CD4-positive, CD25-positive, alpha-beta regulatory T cell (primary cell): Measurements from ENCODE around the gene CDK3. TPM values are rescaled to one million over a fixed set of nuclear protein-coding genes. Genes with fewer than 3 reads are reported as not detected.

Experiments used
- ATAC-seq, 2 donors: fragments of 150-1000 bp; cut with Tn5 transposase; one replicate each; pipeline ENCODE4 v1.10.0; 2021; ENCODE audit warnings: low read depth in 2 of 2, moderate number of reproducible peaks in 2 of 2, moderate library complexity in 1 of 2
- DNase-seq, 3 donors: peaks; one replicate each; pipeline versions ENCODE4 v3.0.0 to v3.0.0-alpha.2; 2012 to 2022; ENCODE audit warnings: mixed read lengths in 1 of 3
- H3K27ac ChIP-seq: one replicate; pipeline ENCODE4 v1.7.0; 2013; ENCODE audit warnings: mild to moderate bottlenecking, low read length; ENCODE audit not compliant: insufficient read depth, poor library complexity, severe bottlenecking
- H3K27me3 ChIP-seq: one replicate; pipeline ENCODE4 v1.7.0; 2013; ENCODE audit warnings: low read length; ENCODE audit not compliant: control insufficient read depth, insufficient read depth
- H3K36me3 ChIP-seq: one replicate; pipeline ENCODE4 v1.7.0; 2013; ENCODE audit warnings: mild to moderate bottlenecking, low read length, moderate library complexity; ENCODE audit not compliant: control insufficient read depth, insufficient read depth
- H3K4me1 ChIP-seq: 2 replicates; pipeline ENCODE4 v1.7.0; 2013; ENCODE audit warnings: mild to moderate bottlenecking, low read length; ENCODE audit not compliant: insufficient read depth, control insufficient read depth, poor library complexity, severe bottlenecking
- H3K4me3 ChIP-seq: one replicate; pipeline ENCODE4 v1.7.0; 2013; ENCODE audit warnings: low read depth, mild to moderate bottlenecking, low read length, moderate library complexity
- H3K9me3 ChIP-seq, 2 experiments: 1 replicate in 1 of 2; 2 replicates in 1 of 2; pipeline ENCODE4 v1.7.0; 2013; ENCODE audit warnings: low read length in 2 of 2, mild to moderate bottlenecking in 1 of 2, moderate library complexity in 1 of 2; ENCODE audit not compliant: control insufficient read depth in 2 of 2
- H3K27ac Mint-ChIP-seq, 3 donors: one replicate each; pipeline ENCODE4 v1.8.0; 2020 to 2022; ENCODE audit warnings: mild to moderate bottlenecking in 3 of 3, mixed read lengths in 3 of 3, moderate library complexity in 2 of 3
- H3K27me3 Mint-ChIP-seq: one replicate; pipeline ENCODE4 v1.8.0; 2022; ENCODE audit warnings: mild to moderate bottlenecking, mixed read lengths
- H3K36me3 Mint-ChIP-seq: one replicate; pipeline ENCODE4 v1.8.0; 2020; ENCODE audit warnings: mixed read lengths
- H3K4me1 Mint-ChIP-seq, 4 donors: one replicate each; pipeline ENCODE4 v1.8.0; 2020 to 2022; ENCODE audit warnings: mixed read lengths in 4 of 4, mild to moderate bottlenecking in 1 of 4
- H3K4me3 Mint-ChIP-seq, 4 donors: one replicate each; pipeline ENCODE4 v1.8.0; 2020 to 2022; ENCODE audit warnings: mild to moderate bottlenecking in 4 of 4, mixed read lengths in 4 of 4, moderate library complexity in 3 of 4
- H3K9me3 Mint-ChIP-seq, 7 donors: one replicate each; pipeline ENCODE4 v1.8.0; 2020 to 2022; ENCODE audit warnings: mixed read lengths in 7 of 7, mild to moderate bottlenecking in 3 of 7, moderate library complexity in 2 of 7
- polyA plus RNA-seq, 4 donors: library from polyadenylated mRNA; unstranded; fragments of 300-500 nt; fragmentation: Illumina TruSeq; gene quantifications; one replicate each; pipeline ENCODE4 v1.2.3, GENCODE V29; 2021
- total RNA-seq: library from RNA; stranded (reverse); gene quantifications from one replicate; pipeline ENCODE4 v1.2.3, GENCODE V29; 2022

The CDK3 gene
- total and polyA plus RNA-seq, 5 donors from 2014 or later: 0.17 to 11.6 (median 0.79) TPM

GRCh38 chr17:75981019-75981615, 19.5 kb upstream of the CDK3 start:
- no peaks in the 10 kb centered on the region for H3K9me3 Mint-ChIP-seq
- no peaks in the 10 kb centered on the region for H3K27me3 Mint-ChIP-seq
- peaks cover 3% of the 10 kb centered on the region for H3K36me3 Mint-ChIP-seq
- H3K27ac Mint-ChIP-seq: peak overlapping the region; percentile 80 to 100 (median 100)
- Histone ChIP-seq H3K27ac (no peak overlapping the region), H3K27me3 (no peaks in the 10 kb centered on the region), H3K36me3 (no peaks in the 10 kb centered on the region), H3K4me1 (peaks cover 27% of the 10 kb centered on the region), H3K4me3 (no peak overlapping the region), H3K9me3 (no peaks in the 10 kb centered on the region)
- peak overlapping the region; percentile 95 to 100 (median 98) for H3K4me3 Mint-ChIP-seq
- no peak for ATAC-seq
- peaks cover 8 to 49% (median 30%) of the 10 kb centered on the region in 4 donors for H3K4me1 Mint-ChIP-seq
- DNase-seq: no peak

- Histone ChIP-seq H3K27me3 (no peaks in the 10 kb centered on the region), H3K9me3 (no peaks in the 10 kb centered on the region), H3K4me1 (peaks cover 12% of the 10 kb centered on the region), H3K36me3 (no peaks in the 10 kb centered on the region), H3K4me3 (no peak overlapping the region), H3K27ac (no peak overlapping the region)
- H3K36me3 Mint-ChIP-seq: no peaks in the 10 kb centered on the region
- H3K27ac Mint-ChIP-seq: peak overlapping the region in 1 of 3 donors; percentile 48
- ATAC-seq (no peak), DNase-seq (no peak)
- no peaks in the 10 kb centered on the region for H3K27me3 Mint-ChIP-seq
- peak overlapping the region in 1 of 4 donors; percentile 51 for H3K4me3 Mint-ChIP-seq
- no peaks in the 10 kb centered on the region for H3K9me3 Mint-ChIP-seq
- peaks cover 4 to 28% (median 13%) of the 10 kb centered on the region in 4 donors for H3K4me1 Mint-ChIP-seq
Measured at GRCh38 chr17:75983501-75984181, 17.0 kb upstream of the CDK3 start.

- Mint-ChIP-seq H3K27me3 (no peaks in the 10 kb centered on the region), H3K9me3 (no peaks in the 10 kb centered on the region), H3K4me1 (peaks cover 0 to 12% (median 4%) of the 10 kb centered on the region in 4 donors), H3K4me3 (no peak overlapping the region), H3K27ac (no peak overlapping the region), H3K36me3 (no peaks in the 10 kb centered on the region)
- ATAC-seq: no peak
- H3K9me3 ChIP-seq: no peaks in the 10 kb centered on the region
- H3K36me3 ChIP-seq: no peaks in the 10 kb centered on the region
- H3K4me1 ChIP-seq: no peaks in the 10 kb centered on the region
- no peak for DNase-seq
- no peaks in the 10 kb centered on the region for H3K27me3 ChIP-seq
- H3K27ac ChIP-seq: no peak overlapping the region
- H3K4me3 ChIP-seq: no peak overlapping the region
Measured at GRCh38 chr17:75985986-75986385, 14.7 kb upstream of the CDK3 start.

DNA sequence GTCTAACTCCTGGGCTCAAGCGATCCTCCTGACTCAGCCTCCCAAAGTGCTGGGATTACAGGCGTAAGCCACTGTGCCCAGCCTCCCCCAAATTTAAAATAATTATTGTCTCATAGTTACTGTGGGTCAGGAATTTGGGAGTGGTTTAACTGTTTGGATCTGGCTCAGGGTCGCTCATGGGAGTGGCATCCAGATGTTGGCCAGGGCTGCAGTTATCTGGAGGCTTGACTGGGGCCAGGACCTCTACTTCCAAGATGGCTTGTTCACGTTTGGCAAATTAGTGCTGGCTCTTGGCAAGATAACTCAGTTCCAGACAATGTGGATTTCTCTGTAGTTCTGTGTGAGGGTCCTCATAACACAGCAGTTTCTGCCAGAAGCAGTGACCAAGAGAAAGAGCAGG, 13.6 kb upstream of the CDK3 start:
- no peaks in the 10 kb centered on the region for H3K9me3 ChIP-seq
- DNase-seq (no peak), ATAC-seq (no peak)
- H3K27ac ChIP-seq: no peak overlapping the region
- no peak overlapping the region for H3K27ac Mint-ChIP-seq
- peaks cover 0 to 6% (median 1%) of the 10 kb centered on the region in 4 donors for H3K4me1 Mint-ChIP-seq
- H3K27me3 Mint-ChIP-seq: no peaks in the 10 kb centered on the region
- no peak overlapping the region for H3K4me3 Mint-ChIP-seq
- H3K36me3 ChIP-seq: peaks cover 9% of the 10 kb centered on the region
- no peaks in the 10 kb centered on the region for H3K4me1 ChIP-seq
- H3K9me3 Mint-ChIP-seq: no peaks in the 10 kb centered on the region
- no peaks in the 10 kb centered on the region for H3K36me3 Mint-ChIP-seq
- no peaks in the 10 kb centered on the region for H3K27me3 ChIP-seq
- no peak overlapping the region for H3K4me3 ChIP-seq

DNA sequence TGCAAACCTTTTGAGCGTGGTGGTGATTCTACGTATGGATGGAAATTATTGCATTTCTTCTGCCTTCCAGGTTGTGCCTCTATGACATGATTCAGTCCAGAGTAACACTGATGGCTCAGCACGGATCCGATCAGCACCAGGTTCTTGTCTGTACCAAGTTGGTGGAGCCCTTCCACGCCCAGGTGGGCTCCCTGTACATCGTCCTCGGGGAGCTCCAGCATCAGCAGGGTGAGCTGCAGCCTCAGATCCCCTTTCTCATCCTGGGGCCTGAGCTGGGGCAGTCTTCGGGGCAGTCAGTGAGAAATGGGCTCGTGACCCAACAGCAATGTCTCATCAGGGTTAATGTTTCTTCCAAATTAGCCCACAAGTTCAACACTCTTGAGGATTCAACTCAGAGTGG, 9.3 kb upstream of the CDK3 start:
- H3K36me3 ChIP-seq: peaks cover 13% of the 10 kb centered on the region
- no peak overlapping the region for H3K4me3 ChIP-seq
- no peaks in the 10 kb centered on the region for H3K9me3 ChIP-seq
- no peaks in the 10 kb centered on the region for H3K27me3 Mint-ChIP-seq
- H3K36me3 Mint-ChIP-seq: no peaks in the 10 kb centered on the region
- no peaks in the 10 kb centered on the region for H3K27me3 ChIP-seq
- peaks cover 0 to 1% (median 0%) of the 10 kb centered on the region in 7 donors for H3K9me3 Mint-ChIP-seq
- H3K4me3 Mint-ChIP-seq: no peak overlapping the region
- H3K27ac ChIP-seq: no peak overlapping the region
- no peak overlapping the region for H3K27ac Mint-ChIP-seq
- no peaks in the 10 kb centered on the region for H3K4me1 ChIP-seq
- ATAC-seq (no peak), DNase-seq (no peak)
- H3K4me1 Mint-ChIP-seq: peaks cover 0 to 1% (median under 1%) of the 10 kb centered on the region in 4 donors

GRCh38 chr17:75994802-75995370, 5.8 kb upstream of the CDK3 start:
- Mint-ChIP-seq H3K36me3 (peaks cover 8% of the 10 kb centered on the region), H3K4me1 (peaks cover 0 to 22% (median 14%) of the 10 kb centered on the region in 4 donors), H3K4me3 (no peak overlapping the region), H3K27ac (peak overlapping the region in 1 of 3 donors; percentile 5), H3K27me3 (no peaks in the 10 kb centered on the region), H3K9me3 (peaks cover 0 to 1% (median 0%) of the 10 kb centered on the region in 7 donors)
- no peak for DNase-seq
- peaks cover 11% of the 10 kb centered on the region for H3K4me1 ChIP-seq
- H3K36me3 ChIP-seq: peaks cover 13% of the 10 kb centered on the region
- H3K9me3 ChIP-seq: no peaks in the 10 kb centered on the region
- ATAC-seq: no peak
- H3K27me3 ChIP-seq: no peaks in the 10 kb centered on the region
- H3K4me3 ChIP-seq: no peak overlapping the region
- no peak overlapping the region for H3K27ac ChIP-seq

GRCh38 chr17:75995385-75995925, 5.2 kb upstream of the CDK3 start:
- DNase-seq (no peak), ATAC-seq (no peak)
- H3K27me3 ChIP-seq: no peaks in the 10 kb centered on the region
- peaks cover 0 to 1% (median 0%) of the 10 kb centered on the region in 7 donors for H3K9me3 Mint-ChIP-seq
- no peaks in the 10 kb centered on the region for H3K9me3 ChIP-seq
- H3K27ac Mint-ChIP-seq: peak overlapping the region in 1 of 3 donors; percentile 5
- no peak overlapping the region for H3K4me3 ChIP-seq
- no peak overlapping the region for H3K27ac ChIP-seq
- H3K4me1 Mint-ChIP-seq: peaks cover 0 to 22% (median 14%) of the 10 kb centered on the region in 4 donors
- H3K36me3 Mint-ChIP-seq: peaks cover 8% of the 10 kb centered on the region
- H3K4me3 Mint-ChIP-seq: no peak overlapping the region
- H3K27me3 Mint-ChIP-seq: no peaks in the 10 kb centered on the region
- peaks cover 11% of the 10 kb centered on the region for H3K4me1 ChIP-seq
- H3K36me3 ChIP-seq: peaks cover 13% of the 10 kb centered on the region
